Ishikawa (cell line): ENCODE data around the gene ACBD3.

Experiments
- CREB1 ChIP-seq: IDR thresholded peaks from 2 replicates; pipeline ENCODE4 v1.6.1; 2012; ENCODE audit warnings: low read depth
- EGR1 ChIP-seq: IDR thresholded peaks from 2 replicates; pipeline ENCODE4 v1.6.1; 2012
- EP300 ChIP-seq: IDR thresholded peaks from 2 replicates; pipeline ENCODE4 v1.6.1; 2012; ENCODE audit warnings: borderline replicate concordance
- FOXM1 ChIP-seq: IDR thresholded peaks from 2 replicates; pipeline ENCODE4 v1.6.1; 2012; ENCODE audit warnings: low read depth, borderline replicate concordance
- MAX ChIP-seq: IDR thresholded peaks from 2 replicates; pipeline ENCODE4 v1.6.1; 2012
- NFIC ChIP-seq: IDR thresholded peaks from 2 replicates; pipeline ENCODE4 v1.6.1; 2012
- RAD21 ChIP-seq: IDR thresholded peaks from 2 replicates; pipeline ENCODE4 v1.6.1; 2012; ENCODE audit warnings: low read depth
- REST ChIP-seq: IDR thresholded peaks from 2 replicates; pipeline ENCODE4 v1.6.1; 2012; ENCODE audit warnings: low read depth, mild to moderate bottlenecking
- TAF1 ChIP-seq: IDR thresholded peaks from 2 replicates; pipeline ENCODE4 v1.6.1; 2012; ENCODE audit warnings: low read depth, mild to moderate bottlenecking
- TCF12 ChIP-seq: IDR thresholded peaks from 2 replicates; pipeline ENCODE4 v1.6.1; 2012; ENCODE audit warnings: low read depth
- YY1 ChIP-seq: IDR thresholded peaks from 2 replicates; pipeline ENCODE4 v1.6.1; 2012; ENCODE audit warnings: low read depth
- ZBTB7A ChIP-seq: IDR thresholded peaks from 2 replicates; pipeline ENCODE4 v1.6.1; 2012; ENCODE audit warnings: low read depth

DNA sequence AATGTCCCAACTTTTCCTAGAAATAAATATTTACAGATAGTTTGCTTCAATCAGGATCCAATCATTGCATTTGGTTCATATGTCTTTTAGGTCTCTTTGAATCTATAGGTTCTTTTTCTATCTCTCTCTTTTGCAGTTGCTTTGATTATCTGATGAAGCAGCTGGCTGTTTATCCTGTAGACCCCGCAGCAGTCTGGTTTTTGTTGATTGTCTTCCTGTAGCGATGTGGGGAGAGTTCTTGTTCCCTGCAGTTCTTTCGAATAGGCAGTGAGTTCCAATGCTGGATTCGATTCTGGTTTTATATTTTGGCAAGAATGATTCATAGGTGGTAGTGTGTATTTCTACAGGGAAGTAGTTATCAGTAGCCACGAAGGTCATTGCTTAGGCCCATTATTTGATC lies 29.5 kb upstream of the ACBD3 start:
- no peak for TF ChIP-seq YY1
- no peak for TF ChIP-seq TAF1
- TF ChIP-seq CREB1, result no peak
- no peak for TF ChIP-seq ZBTB7A
- no peak for TF ChIP-seq TCF12
- TF ChIP-seq RAD21, result no peak
- no peak for TF ChIP-seq REST
- no peak for TF ChIP-seq EP300
- no peak for TF ChIP-seq MAX
- no peak for TF ChIP-seq EGR1
- no peak for TF ChIP-seq FOXM1
- TF ChIP-seq NFIC, result no peak
